ENCODE data around the gene NRXN3. TPM values are rescaled to one million over a fixed set of nuclear protein-coding genes. Genes with fewer than 3 reads are reported as not detected.

NRXN3 gene
- polyA plus RNA-seq, 1 of the 3 experiments (the other 2 are of a cell fraction) = 1.6 TPM

DNA sequence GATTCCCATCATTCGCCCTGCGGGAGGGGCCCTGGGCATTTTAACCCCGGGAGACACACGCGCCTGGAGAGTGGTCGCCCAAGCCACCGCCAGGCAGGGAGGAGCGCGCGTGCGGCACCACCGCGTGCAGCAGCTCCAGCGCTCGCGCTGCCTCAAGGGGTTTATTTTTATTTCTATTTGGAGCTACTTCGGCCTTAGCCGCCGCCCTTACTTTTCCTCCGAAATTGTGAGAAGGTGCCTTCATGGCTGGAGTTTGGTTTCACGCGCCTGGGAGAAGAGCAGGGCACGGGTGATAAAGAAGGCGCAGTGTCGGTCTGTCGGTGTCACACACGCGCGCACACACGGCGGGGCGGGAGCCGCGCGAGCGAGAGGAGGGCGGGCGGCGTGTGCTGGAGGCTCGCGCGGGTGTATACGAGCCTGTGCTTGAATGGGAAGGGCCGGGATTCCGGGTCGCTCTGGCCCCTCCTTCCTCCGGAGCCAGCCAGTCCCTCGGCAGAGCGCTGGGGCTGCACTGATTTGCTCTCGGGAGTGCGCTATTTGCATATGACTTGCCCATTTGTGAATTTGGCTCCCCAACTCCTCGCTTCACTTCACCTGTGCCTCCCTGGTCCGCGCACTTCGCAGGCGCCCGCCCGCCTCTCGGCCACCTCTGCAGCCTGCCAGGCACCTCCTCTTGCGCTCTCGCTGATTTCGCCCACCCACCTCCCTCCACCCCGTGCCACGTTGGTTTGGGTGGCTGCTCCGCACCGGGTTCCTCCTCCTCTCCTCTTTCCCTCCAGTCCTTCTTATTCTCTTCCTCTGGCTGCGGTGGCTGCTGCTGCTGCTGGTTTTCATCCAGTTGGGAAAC lies 1108.8 kb downstream of the NRXN3 start:
- H3K9me2 ChIP-seq = no peaks in the 10 kb centered on the region
- H3F3A ChIP-seq (replicated peaks; ENCODE audit: insufficient read depth) = no peaks in the 10 kb centered on the region
- H3K36me3 ChIP-seq (replicated peaks in 1 of 2; ENCODE audit: control insufficient read depth in 1 of 2, insufficient read depth in 2 of 2, low read length in 1 of 2) = no peaks in the 10 kb centered on the region
- peak overlapping the region; percentile 95 for H3K4me2 ChIP-seq
- no peak overlapping the region for H3K27ac ChIP-seq (ENCODE audit: low read depth in 2 of 2, low read length in 1 of 2)
- peaks cover 0 to 11% of the 10 kb centered on the region in 2 experiments; a peak in 1 of 4 replicates for H3K4me1 ChIP-seq (ENCODE audit: control insufficient read depth in 1 of 2, insufficient read depth in 2 of 2, low read depth in 1 of 2, low read length in 1 of 2)
- H3K9ac ChIP-seq = peak overlapping the region; percentile 55; the same call in 1 of the 2 replicates
- peak overlapping the region; percentile 63 to 75 for H3K4me3 ChIP-seq (ENCODE audit: low read depth in 2 of 2, low read length in 1 of 2)
- no peaks in the 10 kb centered on the region for H3K27me3 ChIP-seq (ENCODE audit: insufficient read depth)
- DNase-seq = peak; percentile 82
- no peaks in the 10 kb centered on the region for H3K79me2 ChIP-seq (ENCODE audit: insufficient read depth)
- TF ChIP-seq SMC3 (IDR thresholded peaks at IDR 0.05; ENCODE audit: low read depth, low read length) (0 out of 2 replicates have a peak, but pooled peaks have one; percentile 2), YY1 (IDR thresholded peaks at IDR 0.05; ENCODE audit: low read depth) (no peak), SIN3A (IDR thresholded peaks at IDR 0.05; ENCODE audit: borderline replicate concordance, low read depth, low read length) (0 out of 2 replicates have a peak, but pooled peaks have one; percentile 15), MXI1 (IDR thresholded peaks at IDR 0.05; ENCODE audit: low read depth, low read length) (0 out of 2 replicates have a peak, but pooled peaks have one; percentile 19), RAD21 (IDR thresholded peaks at IDR 0.05; ENCODE audit: low read length) (no peak)
- TF ChIP-seq, protein P1, sequence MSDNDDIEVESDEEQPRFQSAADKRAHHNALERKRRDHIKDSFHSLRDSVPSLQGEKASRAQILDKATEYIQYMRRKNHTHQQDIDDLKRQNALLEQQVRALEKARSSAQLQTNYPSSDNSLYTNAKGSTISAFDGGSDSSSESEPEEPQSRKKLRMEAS (IDR thresholded peaks at IDR 0.05; ENCODE audit: low read depth) = peak; percentile 27
- H2AFZ ChIP-seq (ENCODE audit: low read depth) = peak overlapping the region; percentile 94
- no peaks in the 10 kb centered on the region for H4K20me1 ChIP-seq (ENCODE audit: insufficient read depth)
- no peaks in the 10 kb centered on the region for H3K9me3 ChIP-seq
- CTCF ChIA-PET = no interaction called here
- POLR2A ChIA-PET = no interaction called here
- WGBS (ENCODE audit: low lambda C conversion rate) = 2% methylated on average over 35 of the region's 67 CpGs

DNA sequence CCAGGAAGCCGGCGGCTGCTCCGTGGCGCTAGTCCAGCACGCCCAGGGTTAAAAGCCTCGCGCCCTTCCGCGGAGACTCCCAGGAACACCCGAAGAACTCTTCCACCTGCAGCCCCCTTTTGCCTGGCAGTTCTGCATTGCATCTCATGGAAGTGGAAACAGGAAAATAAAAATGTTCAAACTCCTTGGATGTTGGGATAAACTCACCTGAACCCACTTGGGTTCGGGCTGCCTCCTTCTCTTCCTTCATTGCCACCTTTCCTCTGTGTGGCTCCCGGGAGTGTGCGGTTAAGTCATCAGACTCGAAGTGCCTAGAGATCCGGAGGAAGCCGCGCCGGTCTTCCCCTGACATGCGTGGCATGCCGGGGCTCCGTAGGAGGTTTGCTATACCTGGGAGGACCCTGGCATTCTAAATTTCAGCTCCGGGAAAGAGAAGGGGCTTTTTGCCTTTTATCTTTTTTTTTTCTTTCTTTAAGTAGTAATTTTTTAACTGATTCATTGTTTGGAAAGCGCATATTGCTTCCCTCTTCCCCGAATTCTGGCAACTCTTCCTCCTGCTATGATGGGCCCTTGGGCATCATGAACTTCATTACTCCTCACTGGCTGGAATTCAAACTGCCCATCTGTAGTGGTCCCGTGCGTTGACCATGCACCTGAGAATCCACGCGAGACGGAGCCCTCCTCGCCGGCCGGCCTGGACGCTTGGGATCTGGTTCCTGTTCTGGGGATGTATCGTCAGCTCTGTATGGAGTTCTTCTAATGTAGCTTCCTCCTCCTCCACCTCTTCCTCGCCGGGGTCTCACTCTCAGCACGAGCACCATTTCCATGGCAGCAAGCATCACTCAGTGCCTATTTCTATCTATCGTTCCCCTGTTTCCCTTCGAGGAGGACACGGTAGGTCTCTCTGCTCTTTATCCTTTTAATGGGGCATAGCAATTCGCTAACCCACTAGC lies 1109.7 kb downstream of the NRXN3 start:
- Histone ChIP-seq H3K27me3 (ENCODE audit: insufficient read depth) (no peaks in the 10 kb centered on the region), H3K9me2 (no peaks in the 10 kb centered on the region), H4K20me1 (ENCODE audit: insufficient read depth) (no peaks in the 10 kb centered on the region), H3K9ac (peak overlapping the region; percentile 18; the same call in 1 of the 2 replicates), H3K79me2 (ENCODE audit: insufficient read depth) (no peaks in the 10 kb centered on the region), H2AFZ (ENCODE audit: low read depth) (peak overlapping the region; percentile 94), H3K36me3 (replicated peaks in 1 of 2; ENCODE audit: control insufficient read depth in 1 of 2, insufficient read depth in 2 of 2, low read length in 1 of 2) (no peaks in the 10 kb centered on the region), H3F3A (replicated peaks; ENCODE audit: insufficient read depth) (no peaks in the 10 kb centered on the region), H3K4me3 (ENCODE audit: low read depth in 2 of 2, low read length in 1 of 2) (peak overlapping the region; percentile 63 to 75), H3K9me3 (no peaks in the 10 kb centered on the region), H3K4me2 (peak overlapping the region; percentile 95), H3K4me1 (ENCODE audit: control insufficient read depth in 1 of 2, insufficient read depth in 2 of 2, low read depth in 1 of 2, low read length in 1 of 2) (peaks cover 0 to 11% of the 10 kb centered on the region in 2 experiments; a peak in 1 of 4 replicates), H3K27ac (ENCODE audit: low read depth in 2 of 2, low read length in 1 of 2) (no peak overlapping the region)
- no peak for TF ChIP-seq NFIC (IDR thresholded peaks at IDR 0.05; ENCODE audit: borderline replicate concordance)
- TF ChIP-seq NRF1 (IDR thresholded peaks at IDR 0.05; ENCODE audit: low read depth, low read length) = no peak
- no peak for TF ChIP-seq RFX5 (IDR thresholded peaks at IDR 0.05; ENCODE audit: low read length)
- CTCF ChIA-PET = no interaction called here
- 22% methylated on average over 35 of the region's 41 CpGs for WGBS (ENCODE audit: low lambda C conversion rate)
- DNase-seq = peak; percentile 8
- POLR2A ChIA-PET = no interaction called here

All from SK-N-SH (cell line).